Activated CD4-positive, CD25-positive, alpha-beta regulatory T cell treated with anti-CD3 and anti-CD28 coated beads, Interleukin-2, amount 50 U/mL, for 16 hours (primary cell): Measurements from ENCODE around the gene TDRD9.
"Not testable (repeated sequence)": the region's sequence is repeated elsewhere in the genome, so short reads cannot be mapped to it uniquely, and the experiment has no call there.

Experiments
- DNase-seq: peaks from one replicate; pipeline ENCODE4 v3.0.0-alpha.2; 2020; ENCODE audit warnings: low read depth, low spot score

Gene TDRD9

GRCh38 chr14:103980623-103981238 is 52.5 kb downstream of the TDRD9 start:
- not testable (repeated sequence) for DNase-seq

- DNase-seq = no peak
These were observed 55.9 kb downstream of the TDRD9 start for GRCh38 chr14:103984196-103984595.

GRCh38 chr14:103989034-103989433 is 60.8 kb downstream of the TDRD9 start:
- DNase-seq = no peak

GRCh38 chr14:103989964-103990363 is 61.7 kb downstream of the TDRD9 start:
- DNase-seq = no peak

- DNase-seq = no peak
These were observed 66.4 kb downstream of the TDRD9 start for GRCh38 chr14:103994535-103995184.

DNA sequence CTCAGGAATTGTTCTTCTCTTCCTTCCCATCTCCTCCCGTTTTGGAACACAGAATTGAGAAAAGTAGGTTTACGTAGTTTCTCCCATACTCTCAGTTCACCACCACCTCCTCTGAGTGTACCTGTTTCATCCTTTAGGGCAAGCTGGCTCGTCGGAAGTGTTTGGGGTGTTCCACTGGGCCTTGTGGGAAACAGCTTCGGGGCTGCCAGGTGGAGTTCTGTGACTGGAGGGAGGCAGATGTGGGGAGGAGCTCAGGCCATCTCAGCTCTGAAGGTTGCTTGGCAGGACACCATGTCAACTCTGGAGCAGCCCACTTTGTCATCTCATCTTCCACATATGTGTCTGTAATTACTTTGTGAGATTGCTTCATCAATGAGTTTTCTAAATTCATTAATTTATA is 67.6 kb downstream of the TDRD9 start:
- no peak for DNase-seq

- no peak for DNase-seq
These were observed 69.1 kb downstream of the TDRD9 start for GRCh38 chr14:103997391-103997790.

DNA sequence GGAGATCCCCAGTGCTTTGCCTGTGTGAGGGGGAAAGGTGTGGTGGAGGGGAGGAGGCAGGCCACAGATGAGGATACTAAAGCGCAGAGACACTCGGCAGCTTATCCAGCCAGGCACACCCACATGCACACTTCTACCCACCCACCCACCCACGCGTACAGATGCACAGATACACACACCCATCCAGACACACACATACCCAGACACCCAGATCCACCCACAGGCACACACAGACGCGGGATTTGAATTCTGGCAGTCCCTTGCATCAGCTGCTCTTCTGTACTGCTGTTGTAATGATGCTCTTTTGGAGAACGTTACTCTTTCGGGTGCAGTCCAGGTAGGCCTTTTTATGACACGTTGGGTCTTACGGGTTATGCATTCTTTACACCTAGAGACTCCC is 69.8 kb downstream of the TDRD9 start:
- DNase-seq = no peak

- no peak for DNase-seq
These were observed 71.7 kb downstream of the TDRD9 start for GRCh38 chr14:103999795-104000440.

- DNase-seq = no peak
These were observed 72.7 kb downstream of the TDRD9 start for GRCh38 chr14:104001003-104001402.

GRCh38 chr14:104003616-104004015 is 75.4 kb downstream of the TDRD9 start:
- no peak for DNase-seq

- DNase-seq = no peak
These were observed 76.6 kb downstream of the TDRD9 start for GRCh38 chr14:104004849-104005248.

GRCh38 chr14:104005489-104005888 is 77.2 kb downstream of the TDRD9 start:
- no peak for DNase-seq

GRCh38 chr14:104007121-104007520 is 78.9 kb downstream of the TDRD9 start:
- DNase-seq = no peak

DNA sequence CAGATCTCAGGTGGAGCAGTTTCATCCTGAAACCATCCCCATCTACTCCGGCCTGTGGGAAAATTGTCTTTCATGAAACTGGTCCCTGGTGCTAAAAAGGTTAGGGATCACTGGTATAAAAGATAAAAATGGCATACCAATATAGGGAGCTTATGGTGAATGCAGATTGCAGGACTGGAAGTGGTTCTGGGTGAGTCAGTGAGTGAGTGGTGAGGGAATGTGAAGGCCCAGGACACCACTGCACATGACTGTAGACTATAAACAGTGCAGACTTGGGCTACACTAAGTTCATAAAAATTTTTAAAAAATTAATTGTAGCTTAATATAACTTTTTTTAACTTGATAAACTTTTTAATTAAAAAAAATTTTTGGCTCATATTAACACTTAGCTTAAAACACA is 81.0 kb downstream of the TDRD9 start:
- DNase-seq = no peak

DNA sequence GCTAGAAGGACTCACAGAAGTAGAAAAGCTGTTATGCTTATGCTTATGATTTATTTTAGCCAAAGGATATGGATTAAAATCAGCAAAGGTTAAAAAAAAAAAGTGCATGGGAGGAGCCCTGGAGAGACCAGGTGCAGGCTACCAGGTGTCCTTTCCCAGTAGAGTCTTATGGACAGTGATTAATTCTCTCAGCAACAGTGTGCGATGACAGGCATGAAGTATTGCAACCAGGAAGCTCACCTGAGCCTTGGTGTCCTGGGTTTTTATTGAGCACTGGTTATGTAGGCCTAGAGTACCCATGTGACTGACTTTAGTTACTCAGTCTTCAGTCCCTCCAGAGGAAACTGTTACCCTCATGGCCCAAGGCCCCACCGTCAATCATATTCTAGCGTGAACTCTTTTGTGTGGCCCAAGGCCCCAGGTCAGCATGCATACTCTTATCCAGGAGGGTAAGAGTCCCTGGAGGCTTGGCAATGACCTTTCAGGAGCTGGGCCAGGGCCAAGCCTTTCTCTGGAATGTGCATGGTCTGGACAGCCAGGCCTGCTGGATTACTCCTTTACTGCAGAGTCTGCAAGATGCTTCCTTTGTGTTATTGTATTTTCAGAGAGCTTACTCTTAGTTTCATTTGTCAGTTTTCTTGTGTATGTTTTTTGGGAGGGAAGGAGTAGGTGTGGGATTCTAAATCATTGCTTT is 83.7 kb downstream of the TDRD9 start:
- no peak for DNase-seq

DNA sequence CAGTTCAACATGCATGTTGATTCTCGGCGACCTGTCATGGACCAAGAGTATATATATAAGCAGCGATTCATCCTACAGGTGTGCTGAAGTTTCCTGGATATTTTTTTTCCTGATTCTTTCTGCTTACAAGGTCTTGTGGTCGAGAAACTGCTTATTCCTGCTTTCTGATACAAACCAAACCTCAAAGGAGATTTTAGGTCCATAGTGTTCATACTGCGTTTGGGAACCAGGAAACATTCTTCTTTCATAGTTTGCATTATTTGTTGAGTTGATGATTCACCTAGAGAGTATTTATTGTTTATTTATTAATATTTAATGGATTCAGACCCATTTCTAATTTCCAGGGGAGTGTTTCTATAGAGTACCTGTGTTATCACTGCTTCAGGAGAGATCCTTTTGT is 86.5 kb downstream of the TDRD9 start:
- no peak for DNase-seq

DNA sequence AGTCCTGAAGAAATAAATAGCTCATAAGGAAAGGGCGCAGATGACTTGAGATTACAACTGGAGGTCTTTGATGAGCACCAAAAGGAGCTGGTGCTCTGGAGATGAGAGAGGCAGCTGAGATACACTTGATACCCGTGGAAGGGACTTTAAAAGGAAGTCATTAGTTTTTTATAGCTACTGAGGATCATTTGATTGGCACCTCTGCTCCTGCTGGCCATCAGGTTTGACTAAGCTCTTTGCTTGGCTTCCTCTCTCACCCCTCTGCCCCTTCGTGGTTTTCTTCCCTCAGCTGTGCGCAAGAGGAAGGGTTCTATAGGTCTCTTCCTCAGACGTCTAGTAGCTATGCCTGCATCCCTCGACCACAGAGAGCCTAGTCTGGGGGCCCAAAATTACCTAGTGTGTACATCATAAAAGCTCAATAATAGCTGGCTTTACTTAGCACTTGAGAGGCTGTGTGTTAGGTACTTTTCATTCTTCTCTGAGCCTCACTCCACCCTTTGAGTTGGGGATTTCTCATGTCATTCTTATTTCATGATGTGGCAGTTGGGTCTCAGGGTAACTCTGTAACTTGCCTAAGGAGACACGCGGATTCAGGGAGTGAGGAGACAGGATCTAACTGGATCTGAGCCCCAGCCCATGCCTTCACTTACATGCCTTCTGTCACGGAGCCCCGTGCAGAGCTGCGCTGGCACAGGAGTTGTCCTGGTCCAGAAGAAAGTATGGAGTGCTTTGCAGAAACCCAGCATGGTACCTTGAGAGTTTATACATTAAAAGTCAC is 88.8 kb downstream of the TDRD9 start:
- no peak for DNase-seq

DNA sequence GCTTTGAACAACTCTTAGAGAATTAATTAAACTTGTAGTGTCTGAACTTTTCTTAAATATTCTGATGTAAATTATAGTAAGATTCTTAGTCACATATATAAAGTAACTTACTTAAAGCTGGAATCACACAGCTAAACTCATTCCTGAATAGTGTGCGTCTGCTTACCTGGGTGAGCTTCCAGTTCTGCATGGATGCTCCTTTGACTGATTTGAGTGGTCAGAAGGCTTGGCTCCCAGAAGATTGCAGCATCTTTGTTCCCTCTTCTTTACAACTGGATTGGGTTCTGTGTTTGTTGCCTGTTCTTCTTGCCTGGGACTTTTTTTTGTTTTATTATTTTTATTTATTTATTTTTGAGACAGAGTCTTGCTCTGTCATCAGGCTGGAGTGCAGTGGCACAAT is 90.8 kb downstream of the TDRD9 start:
- DNase-seq = no peak

- no peak for DNase-seq
These were observed 91.5 kb downstream of the TDRD9 start for GRCh38 chr14:104019806-104020205.

- DNase-seq = no peak
These were observed 92.2 kb downstream of the TDRD9 start for GRCh38 chr14:104020471-104020870.
